GM20000 (cell line): ENCODE measurements around the gene MIXL1.

Experiments
- DNase-seq: peaks from one replicate; pipeline ENCODE4 v3.0.0; 2012; ENCODE audit warnings: low spot score
- CTCF ChIP-seq: IDR thresholded peaks from 2 replicates; pipeline ENCODE4 v1.5.1; 2012; ENCODE audit warnings: mild to moderate bottlenecking, control low read depth; ENCODE audit errors: extremely low read depth, missing control alignments

MIXL1 gene

DNA sequence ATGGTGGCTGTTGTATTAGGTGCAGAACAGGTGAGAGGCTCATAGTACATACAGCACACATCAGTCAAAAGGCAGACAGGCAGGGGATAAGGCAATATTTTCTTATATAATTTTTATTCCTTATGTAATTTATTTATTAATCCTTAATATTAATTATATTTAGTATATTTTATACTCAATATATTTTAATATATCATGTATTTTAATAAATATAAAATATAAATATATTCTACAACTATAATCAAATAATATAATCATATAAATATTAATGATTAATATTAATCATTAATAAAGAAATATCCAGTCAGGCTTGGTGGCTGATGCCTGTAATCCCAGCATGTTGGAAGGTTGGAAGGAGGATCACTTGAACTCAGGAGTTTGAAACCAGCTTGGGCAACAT lies 19.3 kb upstream of the MIXL1 start:
- no peak for TF ChIP-seq CTCF

GRCh38 chr1:226207048-226207447 lies 16.4 kb upstream of the MIXL1 start:
- no peak for DNase-seq
- no peak for TF ChIP-seq CTCF

More for the DNA sequence above, 19.3 kb upstream of the MIXL1 start:
- no peak for DNase-seq

- no peak for DNase-seq
- TF ChIP-seq CTCF, result no peak
These were observed 14.0 kb upstream of the MIXL1 start for GRCh38 chr1:226209307-226210059.

DNA sequence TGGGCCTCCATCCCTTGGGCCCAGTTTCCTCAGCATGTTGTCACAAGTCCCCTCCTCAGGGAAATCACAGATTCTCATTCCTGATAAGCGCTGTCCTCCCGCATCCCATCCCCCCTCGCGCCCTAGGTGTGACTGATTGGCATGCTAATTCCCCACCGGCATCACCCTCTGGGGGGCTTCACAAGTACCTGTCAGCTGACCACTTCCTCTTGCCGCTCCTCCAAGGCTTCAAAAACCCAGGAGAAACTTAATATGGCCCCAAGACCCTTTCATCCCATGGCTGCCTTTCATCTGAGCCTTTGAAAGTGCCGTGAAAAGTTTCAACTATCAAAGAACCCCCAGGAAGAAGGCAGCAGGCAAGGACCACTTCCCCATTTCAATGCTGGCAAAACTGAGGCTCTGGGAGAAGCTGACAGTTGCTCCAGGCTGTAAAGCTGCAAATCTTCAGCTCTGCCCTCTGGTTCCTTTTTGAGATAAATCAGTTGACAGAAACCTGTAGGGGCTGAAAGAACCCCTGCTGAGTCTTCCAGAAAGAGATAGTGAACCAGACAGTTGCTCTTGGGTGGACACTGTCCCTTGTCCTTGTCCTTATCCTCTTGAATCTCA lies 12.8 kb upstream of the MIXL1 start:
- TF ChIP-seq CTCF, result no peak
- DNase-seq, result no peak

GRCh38 chr1:226211181-226211821 lies 12.2 kb upstream of the MIXL1 start:
- DNase-seq, result no peak
- no peak for TF ChIP-seq CTCF

DNA sequence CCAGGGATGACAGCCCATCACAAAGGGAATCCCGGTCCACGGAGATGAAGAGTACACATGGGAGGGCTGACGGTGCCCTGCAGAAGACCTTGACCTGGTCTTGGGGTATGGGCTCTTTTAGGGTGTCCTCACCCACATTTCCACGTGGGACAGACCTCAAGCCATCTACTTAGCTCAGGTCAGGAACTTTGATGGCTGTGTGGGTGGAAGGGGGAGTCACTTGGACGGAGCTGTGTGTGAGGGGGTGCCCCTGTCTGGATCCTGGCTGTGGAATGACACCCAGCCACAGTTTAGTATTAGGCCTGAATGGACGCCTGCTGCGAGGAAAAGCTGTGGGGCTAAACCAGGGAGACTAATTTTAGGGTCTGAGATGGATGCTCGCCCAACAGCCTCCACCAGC lies 10.9 kb upstream of the MIXL1 start:
- no peak for DNase-seq
- no peak for TF ChIP-seq CTCF

DNA sequence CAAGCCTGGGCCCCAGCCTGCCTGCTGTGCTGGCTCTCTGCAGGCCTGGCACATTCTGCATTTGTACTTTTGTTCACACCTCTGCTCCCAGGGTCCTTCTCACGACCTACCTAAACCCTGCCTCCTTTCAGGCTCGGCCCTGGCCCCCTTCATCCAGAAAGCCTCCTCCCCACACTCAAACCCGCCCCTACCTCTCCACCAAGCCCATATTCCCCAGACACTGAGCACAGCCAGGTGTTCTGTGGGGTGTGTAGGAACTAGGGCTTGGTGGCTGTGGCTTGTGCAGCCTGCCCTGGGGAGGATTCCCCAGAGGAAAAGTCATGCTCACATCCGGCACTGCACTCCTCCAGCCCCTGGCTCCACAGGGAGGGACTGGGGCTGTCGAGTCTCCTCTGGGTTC lies 8.2 kb upstream of the MIXL1 start:
- TF ChIP-seq CTCF, result no peak
- no peak for DNase-seq
